Endothelial cell of umbilical vein (primary cell): ENCODE results near the gene SERPINA1. TPM values are rescaled to one million over a fixed set of nuclear protein-coding genes. Genes with fewer than 3 reads are reported as not detected.

Experiments used
- BruUV-seq: library from RNA; stranded (reverse); fragments of 400-500 nt; replicated peaks from 2 replicates; lab custom pipeline; 2021; lab: Mats Ljungman, UMichigan
- CTCF ChIA-PET: fragments of 300-600, 350-600 bp; sonication (Branson Sonifier 250); formaldehyde crosslinking; loops from one replicate; lab custom pipeline; 2021; ENCODE audit warnings: antibody characterized with exemption, inconsistent platforms; lab: Charles Lee
- POLR2A ChIA-PET: fragments of 300-600, 350-600 bp; sonication (Branson Sonifier 250); formaldehyde crosslinking; loops from one replicate; lab custom pipeline; 2021; ENCODE audit warnings: antibody characterized with exemption, inconsistent platforms; lab: Charles Lee
- DNase-seq: peaks from one replicate; pipeline ENCODE4 v3.0.0-alpha.2; 2011; ENCODE audit warnings: low read depth, low spot score
- FAIRE-seq: peaks from 2 replicates; lab custom pipeline; 2011; peaks lifted over from hg19 to GRCh38; lab: Jason Lieb, UNC
- H2AFZ ChIP-seq: 2 replicates; pipeline ENCODE4 v1.6.0; 2012; ENCODE audit warnings: low read depth, low read length, control low read depth, inconsistent platforms
- H3K27ac ChIP-seq: 2 replicates; pipeline ENCODE4 v1.5.1; 2011; ENCODE audit warnings: low read depth, mild to moderate bottlenecking, control low read depth, low read length, moderate library complexity; ENCODE audit not compliant: insufficient read depth
- H3K27me3 ChIP-seq, 2 experiments: 2 replicates each; pipeline versions ENCODE4 v1.6.0 to v1.6.1; 2011; ENCODE audit warnings: low read length in 2 of 2, mixed read lengths in 1 of 2; ENCODE audit not compliant: control insufficient read depth in 2 of 2, insufficient read depth in 2 of 2
- H3K36me3 ChIP-seq, 2 experiments: 2 replicates in 1 of 2; 3 replicates in 1 of 2; pipeline ENCODE4 v1.5.1; 2011; ENCODE audit warnings: low read length in 2 of 2, mild to moderate bottlenecking in 1 of 2, moderate library complexity in 1 of 2; ENCODE audit not compliant: control insufficient read depth in 2 of 2, insufficient read depth in 2 of 2; ENCODE audit errors: extremely low read depth in 1 of 2
- H3K4me1 ChIP-seq: 3 replicates; pipeline ENCODE4 v1.5.1; 2011; ENCODE audit warnings: mild to moderate bottlenecking, low read length; ENCODE audit not compliant: control insufficient read depth, insufficient read depth; ENCODE audit errors: extremely low read depth
- H3K4me2 ChIP-seq: 2 replicates; pipeline ENCODE4 v1.6.1; 2011; ENCODE audit warnings: low read length, control low read depth, mixed read lengths; ENCODE audit not compliant: insufficient read depth
- H3K4me3 ChIP-seq, 3 experiments: fragments of 200-600 bp in 1 of 3; sonication (generic), shearing (Covaris generic) in 1 of 3; replicated peaks in 1 of 3; 2 replicates each; pipeline ENCODE4 v1.5.1; 2011 to 2016; ENCODE audit warnings: control low read depth in 3 of 3, low read length in 3 of 3, mild to moderate bottlenecking in 2 of 3, inconsistent platforms in 1 of 3, low read depth in 1 of 3, moderate library complexity in 1 of 3; ENCODE audit not compliant: insufficient read depth in 1 of 3
- H3K79me2 ChIP-seq: 2 replicates; pipeline ENCODE4 v1.6.0; 2012; ENCODE audit warnings: low read length, inconsistent platforms; ENCODE audit not compliant: control insufficient read depth, insufficient read depth
- H3K9ac ChIP-seq: replicated peaks from 2 replicates; pipeline ENCODE3; 2011; ENCODE audit warnings: low read length, control low read depth; ENCODE audit not compliant: insufficient read depth; ENCODE audit errors: extremely low read depth
- H3K9me1 ChIP-seq: replicated peaks from 3 replicates; pipeline ENCODE4 v1.6.0; 2011; ENCODE audit warnings: mild to moderate bottlenecking, low read length; ENCODE audit not compliant: control insufficient read depth, insufficient read depth; ENCODE audit errors: extremely low read depth
- H3K9me3 ChIP-seq: replicated peaks from 2 replicates; pipeline ENCODE4 v1.5.1; 2012; ENCODE audit warnings: low read length, inconsistent platforms; ENCODE audit not compliant: control insufficient read depth, insufficient read depth
- H4K20me1 ChIP-seq: replicated peaks from 2 replicates; pipeline ENCODE3; 2011; ENCODE audit warnings: mild to moderate bottlenecking, low read length; ENCODE audit not compliant: control insufficient read depth, insufficient read depth; ENCODE audit errors: extremely low read depth
- EZH2 ChIP-seq: IDR thresholded peaks from 2 replicates; pipeline ENCODE4 v1.6.1; 2012; ENCODE audit warnings: borderline replicate concordance, low read depth, mild to moderate bottlenecking, moderate library complexity, low read length, inconsistent platforms; ENCODE audit not compliant: severe bottlenecking
- FOS ChIP-seq: IDR thresholded peaks from 2 replicates; pipeline ENCODE4 v1.6.1; 2011; ENCODE audit warnings: mild to moderate bottlenecking, low read length, moderate library complexity, borderline replicate concordance; ENCODE audit not compliant: insufficient read depth
- GATA2 ChIP-seq: IDR thresholded peaks from 2 replicates; pipeline ENCODE4 v1.7.0; 2011; ENCODE audit warnings: low read depth, mild to moderate bottlenecking, moderate library complexity, mixed read lengths, low read length; ENCODE audit not compliant: insufficient read length, insufficient read depth
- JUN ChIP-seq: IDR thresholded peaks from 2 replicates; pipeline ENCODE4 v1.6.1; 2011; ENCODE audit warnings: borderline replicate concordance, low read depth; ENCODE audit not compliant: insufficient read length, insufficient read depth
- MYC ChIP-seq: IDR thresholded peaks from one replicate; pipeline ENCODE4 v1.6.1; 2011; ENCODE audit warnings: mild to moderate bottlenecking, low read depth, low read length
- POLR2A ChIP-seq: IDR thresholded peaks from 2 replicates; pipeline ENCODE4 v1.6.1; 2012; ENCODE audit warnings: low read depth, mild to moderate bottlenecking, control low read depth, low read length
- POLR2AphosphoS5 ChIP-seq: IDR thresholded peaks from 2 replicates; pipeline ENCODE4 v1.6.1; 2012; ENCODE audit warnings: low read depth, mild to moderate bottlenecking, control low read depth, low read length, moderate library complexity; ENCODE audit not compliant: insufficient read depth
- dilution Hi-C: fragments of 300-500 bp; cut with MboI; formaldehyde crosslinking; loops from one replicate; pipeline ENCODE4 v1.15.0; 2019; ENCODE audit warnings: low sequenced_read_pairs; ENCODE audit not compliant: extremely low pct_ligation_motif_present
- intact Hi-C: fragments of 100-400 bp; cut with micrococcal nuclease; formaldehyde crosslinking; loops from one replicate; pipeline ENCODE4 v1.10.0; 2022
- polyA plus RNA-seq, 4 experiments: library from polyadenylated mRNA; depleted of rRNA in 3 of 4; stranded (reverse) in 3 of 4; unstranded in 1 of 4; fragments of >200 nt; gene quantifications; 2 replicates each; pipeline versions ENCODE4 v1.2.1 to v1.2.3, GENCODE V29; 2011 to 2012; ENCODE audit warnings: missing spikeins in 1 of 4
- total RNA-seq: library from RNA; stranded (reverse); gene quantifications from 2 replicates; pipeline ENCODE4 v1.2.3, GENCODE V29; 2021
- TF ChIP-seq, protein P1 (sequence below): IDR thresholded peaks from 2 replicates; pipeline ENCODE4 v1.6.1; 2011; ENCODE audit not compliant: insufficient read depth, insufficient read length
- TF ChIP-seq, protein P2 (sequence below), 2 donors: IDR thresholded peaks; 1 replicate in 1 of 2; 2 replicates in 1 of 2; pipeline ENCODE4 v1.5.1; 2011; ENCODE audit warnings: low read length in 2 of 2, mild to moderate bottlenecking in 2 of 2, moderate library complexity in 2 of 2, control low read depth in 1 of 2, inconsistent platforms in 1 of 2, low read depth in 1 of 2; ENCODE audit not compliant: insufficient read depth in 1 of 2; ENCODE audit errors: extremely low read depth in 1 of 2

SERPINA1 gene
- total and polyA plus RNA-seq, 2 donors (not counting 3 experiments of a cell fraction or from before 2014, with no cell fraction given), result not detected

DNA sequence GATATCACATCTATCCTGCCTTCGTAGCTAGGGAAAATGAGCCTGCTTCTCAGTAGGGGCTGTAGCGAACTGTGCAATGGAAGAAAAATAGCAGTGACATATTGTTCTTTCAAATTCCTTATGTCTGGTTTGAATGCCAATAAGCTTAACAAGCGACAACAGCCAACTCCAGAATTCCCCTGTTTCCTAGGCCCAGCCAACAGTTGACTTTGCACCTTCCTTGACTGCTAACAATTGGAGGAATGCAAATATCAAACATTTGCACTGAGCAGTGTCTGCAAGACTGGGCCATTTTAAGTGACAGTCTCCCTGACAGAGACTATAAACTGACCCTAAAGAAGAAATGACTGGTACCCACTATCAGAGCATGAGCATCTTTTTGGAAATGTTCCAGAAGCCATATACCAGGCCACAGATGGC, 12.0 kb upstream of the SERPINA1 start:
- H3K9ac ChIP-seq, result no peak overlapping the region
- dilution Hi-C loops (no loop called here), intact Hi-C loops (no loop called here)
- POLR2A ChIA-PET, result no interaction called here
- H4K20me1 ChIP-seq, result no peaks in the 10 kb centered on the region
- no peaks in the 10 kb centered on the region for H3K9me1 ChIP-seq
- H3K27ac ChIP-seq, result no peak overlapping the region
- no peak overlapping the region for H3K4me3 ChIP-seq
- TF ChIP-seq POLR2AphosphoS5 (no peak), GATA2 (no peak), POLR2A (no peak), EZH2 (no peak), FOS (no peak), MYC (no peak), JUN (no peak)
- TF ChIP-seq, protein P1, sequence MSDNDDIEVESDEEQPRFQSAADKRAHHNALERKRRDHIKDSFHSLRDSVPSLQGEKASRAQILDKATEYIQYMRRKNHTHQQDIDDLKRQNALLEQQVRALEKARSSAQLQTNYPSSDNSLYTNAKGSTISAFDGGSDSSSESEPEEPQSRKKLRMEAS, result no peak
- TF ChIP-seq, protein P2, sequence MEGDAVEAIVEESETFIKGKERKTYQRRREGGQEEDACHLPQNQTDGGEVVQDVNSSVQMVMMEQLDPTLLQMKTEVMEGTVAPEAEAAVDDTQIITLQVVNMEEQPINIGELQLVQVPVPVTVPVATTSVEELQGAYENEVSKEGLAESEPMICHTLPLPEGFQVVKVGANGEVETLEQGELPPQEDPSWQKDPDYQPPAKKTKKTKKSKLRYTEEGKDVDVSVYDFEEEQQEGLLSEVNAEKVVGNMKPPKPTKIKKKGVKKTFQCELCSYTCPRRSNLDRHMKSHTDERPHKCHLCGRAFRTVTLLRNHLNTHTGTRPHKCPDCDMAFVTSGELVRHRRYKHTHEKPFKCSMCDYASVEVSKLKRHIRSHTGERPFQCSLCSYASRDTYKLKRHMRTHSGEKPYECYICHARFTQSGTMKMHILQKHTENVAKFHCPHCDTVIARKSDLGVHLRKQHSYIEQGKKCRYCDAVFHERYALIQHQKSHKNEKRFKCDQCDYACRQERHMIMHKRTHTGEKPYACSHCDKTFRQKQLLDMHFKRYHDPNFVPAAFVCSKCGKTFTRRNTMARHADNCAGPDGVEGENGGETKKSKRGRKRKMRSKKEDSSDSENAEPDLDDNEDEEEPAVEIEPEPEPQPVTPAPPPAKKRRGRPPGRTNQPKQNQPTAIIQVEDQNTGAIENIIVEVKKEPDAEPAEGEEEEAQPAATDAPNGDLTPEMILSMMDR (IDR thresholded peaks at IDR 0.05; ENCODE audit: extremely low read depth in 1 of 2, insufficient read depth in 1 of 2, low read depth in 1 of 2, low read length in 2 of 2), result no peak
- H3K4me2 ChIP-seq, result no peak overlapping the region
- H3K36me3 ChIP-seq, result no peaks in the 10 kb centered on the region
- BruUV-seq, result no TSS peak
- FAIRE-seq, result no peak
- H3K9me3 ChIP-seq, result no peaks in the 10 kb centered on the region
- no peak overlapping the region for H2AFZ ChIP-seq
- no peaks in the 10 kb centered on the region for H3K79me2 ChIP-seq
- DNase-seq, result no peak
- H3K4me1 ChIP-seq, result no peaks in the 10 kb centered on the region
- CTCF ChIA-PET, result no interaction called here
- H3K27me3 ChIP-seq, result no peaks in the 10 kb centered on the region
